HL-60/S4 treated with retinoic acid at 250 ng/mL for 4 days and 3 days (cell line): ENCODE results near the gene NDUFB6.

Experiments
- in situ Hi-C: fragments of 300-500 bp; cut with MboI; formaldehyde crosslinking; loops from 2 replicates; pipeline ENCODE4 v1.7.0; 2022; ENCODE audit warnings: low sequenced_read_pairs

Gene NDUFB6

GRCh38 chr9:32572900-32573523 is at the start of gene NDUFB6:
TSS of gene NDUFB6 (minus strand) at chr9:32573159. CDS start at chr9:32573060, 99 bp downstream.
- in situ Hi-C loops, result loop anchor here (10.0 kb wide), 1 partner anchor 168 kb away; no protein-coding TSS in a partner anchor

- in situ Hi-C loops, result no loop called here
Measured at GRCh38 chr9:32618261-32618660, 45.3 kb upstream of the NDUFB6 start.

GRCh38 chr9:32606811-32607210 is 33.9 kb upstream of the NDUFB6 start:
- in situ Hi-C loops, result no loop called here

GRCh38 chr9:32603914-32604852 is 31.2 kb upstream of the NDUFB6 start:
- in situ Hi-C loops, result no loop called here

GRCh38 chr9:32599021-32599420 is 26.1 kb upstream of the NDUFB6 start:
- in situ Hi-C loops, result loop anchor here (10.0 kb wide), 1 partner anchor 366 kb away; no protein-coding TSS in a partner anchor

- in situ Hi-C loops, result loop anchor here (10.0 kb wide), 1 partner anchor 368 kb away; no protein-coding TSS in a partner anchor
Measured at GRCh38 chr9:32596936-32597335, 24.0 kb upstream of the NDUFB6 start.

GRCh38 chr9:32596096-32596865 is 23.3 kb upstream of the NDUFB6 start:
- in situ Hi-C loops, result loop anchor here (10.0 kb wide), 1 partner anchor 369 kb away; no protein-coding TSS in a partner anchor

- in situ Hi-C loops, result loop anchor here (10.0 kb wide), 1 partner anchor 374 kb away; no protein-coding TSS in a partner anchor
Measured at GRCh38 chr9:32590898-32591297, 17.9 kb upstream of the NDUFB6 start.

GRCh38 chr9:32590476-32590875 is 17.5 kb upstream of the NDUFB6 start:
- in situ Hi-C loops, result loop anchor here (10.0 kb wide), 1 partner anchor 374 kb away; no protein-coding TSS in a partner anchor

GRCh38 chr9:32589083-32589723 is 16.2 kb upstream of the NDUFB6 start:
- in situ Hi-C loops, result no loop called here

GRCh38 chr9:32587901-32588300 is 14.9 kb upstream of the NDUFB6 start:
- in situ Hi-C loops, result no loop called here

GRCh38 chr9:32584784-32585183 is 11.8 kb upstream of the NDUFB6 start:
- in situ Hi-C loops, result no loop called here

GRCh38 chr9:32581512-32582143 is 8.7 kb upstream of the NDUFB6 start:
- in situ Hi-C loops, result no loop called here

- in situ Hi-C loops, result no loop called here
Measured at GRCh38 chr9:32580631-32581300, 7.8 kb upstream of the NDUFB6 start.

- in situ Hi-C loops, result loop anchor here (10.0 kb wide), 1 partner anchor 175 kb away; no protein-coding TSS in a partner anchor
Measured at GRCh38 chr9:32579706-32580331, 6.9 kb upstream of the NDUFB6 start.

- in situ Hi-C loops, result loop anchor here (10.0 kb wide), 1 partner anchor 174 kb away; no protein-coding TSS in a partner anchor
Measured at GRCh38 chr9:32578976-32579375, 6.0 kb upstream of the NDUFB6 start.

- in situ Hi-C loops, result loop anchor here (10.0 kb wide), 1 partner anchor 173 kb away; no protein-coding TSS in a partner anchor
Measured at GRCh38 chr9:32577316-32577715, 4.4 kb upstream of the NDUFB6 start.

GRCh38 chr9:32574858-32575257 is 1.9 kb upstream of the NDUFB6 start:
- in situ Hi-C loops, result loop anchor here (10.0 kb wide), 1 partner anchor 170 kb away; no protein-coding TSS in a partner anchor
